H1 (cell line): ENCODE results near the gene PSPN.

Experiments used
- CHD1 ChIP-seq: IDR thresholded peaks from 2 replicates; pipeline ENCODE4 v1.6.1; 2012; ENCODE audit warnings: low read depth, low read length, improper control_type of control experiment
- EZH2 ChIP-seq: fragments of 200-600 bp; sonication (generic); IDR thresholded peaks from 2 replicates; pipeline ENCODE4 v1.7.1; 2012; ENCODE audit warnings: low read depth, mild to moderate bottlenecking, moderate library complexity, low read length, inconsistent platforms; ENCODE audit not compliant: severe bottlenecking
- POLR2A ChIP-seq, 2 experiments: IDR thresholded peaks; 1 replicate in 1 of 2; 2 replicates in 1 of 2; pipeline ENCODE4 v1.6.1; 2011; ENCODE audit warnings: low read depth in 2 of 2, low read length in 2 of 2, mild to moderate bottlenecking in 2 of 2; ENCODE audit errors: control extremely low read depth in 1 of 2
- POLR2AphosphoS5 ChIP-seq: IDR thresholded peaks from 2 replicates; pipeline ENCODE4 v1.6.1; 2011; ENCODE audit warnings: low read depth, low read length
- TF ChIP-seq, protein P1 (sequence below): IDR thresholded peaks from 2 replicates; pipeline ENCODE4 v1.6.1; 2012; ENCODE audit warnings: low read length, inconsistent platforms
- TF ChIP-seq, protein P2 (sequence below): IDR thresholded peaks from 2 replicates; pipeline ENCODE4 v1.6.1; 2012; ENCODE audit warnings: inconsistent platforms

DNA sequence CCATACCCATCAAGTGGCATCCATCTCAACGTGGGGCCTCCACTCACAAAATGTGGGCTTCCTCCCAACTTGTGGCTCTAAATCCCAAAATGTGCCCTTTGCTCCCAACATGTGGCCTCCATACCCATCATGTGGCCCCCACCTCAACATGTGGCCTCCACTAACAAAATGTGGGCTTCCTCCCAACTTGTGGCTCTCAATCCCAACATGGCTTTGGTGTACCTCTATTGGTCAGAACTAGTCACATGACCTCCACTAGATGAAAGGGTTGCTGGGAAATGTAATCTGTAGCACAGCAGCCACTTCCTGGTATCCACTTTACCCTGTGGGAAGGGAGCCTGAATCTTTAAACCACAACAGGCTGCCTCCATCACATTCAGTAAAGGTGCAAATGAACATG lies 32.3 kb downstream of the PSPN start:
- TF ChIP-seq POLR2A (IDR thresholded peaks at IDR 0.05; ENCODE audit: control extremely low read depth in 1 of 2, low read depth in 2 of 2, low read length in 2 of 2) (no peak), EZH2 (no peak), POLR2AphosphoS5 (no peak), CHD1 (no peak)
- TF ChIP-seq, protein P1, sequence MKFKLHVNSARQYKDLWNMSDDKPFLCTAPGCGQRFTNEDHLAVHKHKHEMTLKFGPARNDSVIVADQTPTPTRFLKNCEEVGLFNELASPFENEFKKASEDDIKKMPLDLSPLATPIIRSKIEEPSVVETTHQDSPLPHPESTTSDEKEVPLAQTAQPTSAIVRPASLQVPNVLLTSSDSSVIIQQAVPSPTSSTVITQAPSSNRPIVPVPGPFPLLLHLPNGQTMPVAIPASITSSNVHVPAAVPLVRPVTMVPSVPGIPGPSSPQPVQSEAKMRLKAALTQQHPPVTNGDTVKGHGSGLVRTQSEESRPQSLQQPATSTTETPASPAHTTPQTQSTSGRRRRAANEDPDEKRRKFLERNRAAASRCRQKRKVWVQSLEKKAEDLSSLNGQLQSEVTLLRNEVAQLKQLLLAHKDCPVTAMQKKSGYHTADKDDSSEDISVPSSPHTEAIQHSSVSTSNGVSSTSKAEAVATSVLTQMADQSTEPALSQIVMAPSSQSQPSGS, result no peak
- TF ChIP-seq, protein P2, sequence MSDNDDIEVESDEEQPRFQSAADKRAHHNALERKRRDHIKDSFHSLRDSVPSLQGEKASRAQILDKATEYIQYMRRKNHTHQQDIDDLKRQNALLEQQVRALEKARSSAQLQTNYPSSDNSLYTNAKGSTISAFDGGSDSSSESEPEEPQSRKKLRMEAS, result no peak
